Measurements from ENCODE around the gene PHACTR3.

PHACTR3 gene

DNA sequence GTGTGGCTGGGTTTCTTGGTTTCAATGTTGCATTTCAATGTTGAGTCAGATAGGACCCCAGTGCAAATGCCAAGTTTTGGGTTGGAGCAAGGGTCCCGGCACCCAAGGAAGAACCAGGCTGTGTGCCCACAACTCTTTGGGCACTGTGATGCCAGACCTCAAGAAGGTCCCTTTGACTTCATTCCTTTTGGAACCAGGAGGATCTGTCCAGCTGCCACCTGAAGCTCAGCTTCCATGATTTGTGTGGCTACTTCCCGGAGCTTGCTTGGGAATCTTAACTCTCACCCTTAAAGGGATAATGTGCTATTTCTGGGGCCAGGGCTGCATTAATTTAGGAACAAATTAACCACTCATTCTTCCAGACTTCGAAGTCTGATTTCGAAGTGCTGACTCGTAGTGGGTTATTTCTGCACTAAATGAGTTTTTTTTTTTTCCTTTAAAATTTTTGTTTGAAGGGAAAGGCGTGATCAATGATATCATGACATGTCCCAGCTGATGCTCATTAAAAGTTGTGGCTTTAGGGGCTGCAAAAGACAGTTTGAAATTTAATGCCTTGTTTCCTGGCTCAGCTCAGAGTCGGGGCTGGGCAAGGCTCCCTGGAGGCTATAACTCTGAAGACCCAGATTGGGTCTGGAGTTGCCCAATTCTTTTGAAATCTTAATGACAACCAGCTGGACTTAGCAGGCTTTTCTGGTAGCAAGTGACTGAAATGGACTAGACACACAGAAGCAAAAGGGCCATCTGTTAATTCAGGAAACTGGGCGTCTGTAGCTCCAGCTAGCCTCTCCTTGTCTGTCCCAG, 24.0 kb upstream of the PHACTR3 start:
- no peak for DNase-seq (ENCODE audit: low spot score)
- TF ChIP-seq, protein P1, sequence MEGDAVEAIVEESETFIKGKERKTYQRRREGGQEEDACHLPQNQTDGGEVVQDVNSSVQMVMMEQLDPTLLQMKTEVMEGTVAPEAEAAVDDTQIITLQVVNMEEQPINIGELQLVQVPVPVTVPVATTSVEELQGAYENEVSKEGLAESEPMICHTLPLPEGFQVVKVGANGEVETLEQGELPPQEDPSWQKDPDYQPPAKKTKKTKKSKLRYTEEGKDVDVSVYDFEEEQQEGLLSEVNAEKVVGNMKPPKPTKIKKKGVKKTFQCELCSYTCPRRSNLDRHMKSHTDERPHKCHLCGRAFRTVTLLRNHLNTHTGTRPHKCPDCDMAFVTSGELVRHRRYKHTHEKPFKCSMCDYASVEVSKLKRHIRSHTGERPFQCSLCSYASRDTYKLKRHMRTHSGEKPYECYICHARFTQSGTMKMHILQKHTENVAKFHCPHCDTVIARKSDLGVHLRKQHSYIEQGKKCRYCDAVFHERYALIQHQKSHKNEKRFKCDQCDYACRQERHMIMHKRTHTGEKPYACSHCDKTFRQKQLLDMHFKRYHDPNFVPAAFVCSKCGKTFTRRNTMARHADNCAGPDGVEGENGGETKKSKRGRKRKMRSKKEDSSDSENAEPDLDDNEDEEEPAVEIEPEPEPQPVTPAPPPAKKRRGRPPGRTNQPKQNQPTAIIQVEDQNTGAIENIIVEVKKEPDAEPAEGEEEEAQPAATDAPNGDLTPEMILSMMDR (IDR thresholded peaks at IDR 0.05; ENCODE audit: extremely low read depth, missing control alignments) = no peak

DNA sequence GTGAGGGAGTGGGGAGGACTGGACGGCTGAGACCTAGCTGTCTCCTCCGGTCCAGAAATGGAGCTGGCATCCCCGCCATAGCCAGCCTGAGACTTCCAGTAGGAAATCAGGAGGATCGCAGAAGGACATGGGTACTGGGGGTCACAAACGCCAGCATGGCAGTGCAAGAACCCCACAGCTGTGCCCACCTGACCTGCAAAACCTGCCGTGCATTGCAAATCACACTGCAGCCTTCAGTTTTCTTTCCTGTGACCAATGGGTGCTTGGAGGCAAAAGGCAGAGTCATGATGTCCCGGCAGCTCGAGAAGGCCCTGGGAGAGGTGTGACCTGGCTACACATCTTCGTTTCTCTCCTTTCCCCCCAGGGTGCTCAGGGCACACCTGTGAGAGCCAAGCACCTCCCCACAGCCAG, 23.3 kb upstream of the PHACTR3 start:
- TF ChIP-seq, protein P1 (IDR thresholded peaks at IDR 0.05; ENCODE audit: extremely low read depth, missing control alignments) = no peak
- no peak for DNase-seq (ENCODE audit: low spot score)

GRCh38 chr20:59581993-59582679, 22.2 kb upstream of the PHACTR3 start:
- TF ChIP-seq, protein P1 (IDR thresholded peaks at IDR 0.05; ENCODE audit: extremely low read depth, missing control alignments) = no peak
- no peak for DNase-seq (ENCODE audit: low spot score)

- no peak for DNase-seq (ENCODE audit: low spot score)
- TF ChIP-seq, protein P1 (IDR thresholded peaks at IDR 0.05; ENCODE audit: extremely low read depth, missing control alignments) = no peak
These were observed 20.7 kb upstream of the PHACTR3 start for GRCh38 chr20:59583428-59584277.

DNA sequence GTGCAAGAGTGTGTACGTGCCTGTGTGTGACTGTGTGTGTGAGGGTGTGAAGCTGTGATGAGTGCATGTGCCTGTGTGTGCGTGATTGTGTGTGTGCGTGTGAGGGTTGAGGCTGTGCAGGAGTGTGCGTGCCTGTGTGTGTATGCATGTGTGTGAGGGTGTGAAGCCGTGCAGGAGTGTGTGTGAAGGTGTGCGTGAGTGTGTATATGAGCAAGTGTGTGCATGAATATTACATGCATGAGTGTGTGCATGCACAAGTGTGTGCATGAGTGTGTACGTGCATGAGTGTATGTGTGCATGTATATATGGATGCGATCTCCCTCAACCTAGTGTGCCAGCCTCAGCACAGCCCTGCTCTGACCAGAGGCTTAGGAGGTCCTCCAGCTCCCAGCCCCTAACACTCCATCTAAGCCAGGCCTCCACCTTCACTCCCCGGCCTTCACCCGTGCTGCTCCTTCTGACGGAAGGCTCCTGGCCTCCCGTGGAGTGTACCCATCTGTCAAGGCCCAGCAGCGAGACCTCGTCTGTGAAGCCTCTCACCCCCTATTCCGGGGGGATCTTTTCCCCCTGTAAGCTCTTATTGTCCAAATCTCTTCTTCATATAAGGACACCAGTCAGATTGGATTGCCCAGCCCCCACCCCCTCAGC, 19.9 kb upstream of the PHACTR3 start:
- TF ChIP-seq, protein P1 (IDR thresholded peaks at IDR 0.05; ENCODE audit: extremely low read depth, missing control alignments) = no peak
- no peak for DNase-seq (ENCODE audit: low spot score)

DNA sequence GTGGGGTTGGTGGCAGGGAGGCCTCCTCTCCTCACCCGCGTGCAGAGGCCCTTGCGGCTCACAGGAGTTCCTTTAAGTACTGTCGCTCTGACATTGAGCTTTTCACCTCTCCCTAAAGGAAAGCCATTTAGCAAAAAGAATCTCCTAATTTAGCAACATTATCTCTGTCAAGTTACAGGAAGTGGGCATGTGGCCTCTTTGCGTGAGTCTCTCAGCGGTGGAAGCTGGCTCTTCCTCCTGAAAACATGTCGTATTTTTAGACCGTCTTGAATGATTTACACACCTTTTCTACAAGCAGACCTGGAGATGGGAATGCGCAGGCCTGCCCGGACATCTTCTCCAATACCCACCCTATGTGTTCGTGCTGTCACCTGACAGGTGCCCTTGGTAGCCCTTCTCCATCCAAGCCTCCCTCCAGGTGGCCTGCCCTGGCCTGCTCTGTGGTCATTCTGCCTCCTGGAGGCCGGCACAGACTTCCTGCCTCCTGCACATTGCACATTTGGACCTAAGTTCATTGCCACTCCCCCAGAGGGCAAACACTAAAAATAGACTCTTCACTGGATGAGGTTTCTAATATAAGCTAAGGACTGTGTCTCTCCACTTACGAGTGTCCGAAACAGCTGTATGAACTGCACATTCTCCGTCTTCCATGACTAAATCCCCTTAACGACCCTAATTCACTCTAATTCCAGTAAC, 18.5 kb upstream of the PHACTR3 start:
- no peak for DNase-seq (ENCODE audit: low spot score)
- TF ChIP-seq, protein P1 (IDR thresholded peaks at IDR 0.05; ENCODE audit: extremely low read depth, missing control alignments) = no peak

Data from GM20000 (cell line).